Fibroblast of the conjunctiva (primary cell): Measurements from ENCODE around the gene LAMTOR1.

Experiments
- DNase-seq: peaks from one replicate; pipeline ENCODE4 v3.0.0-alpha.2; 2010; ENCODE audit warnings: low read depth

Gene LAMTOR1

GRCh38 chr11:72081184-72081644, 21.9 kb downstream of the LAMTOR1 start:
- no peak for DNase-seq

- DNase-seq: peak; percentile 100
Observed at GRCh38 chr11:72080326-72081183, 22.5 kb downstream of the LAMTOR1 start, which contains the start of the genes LRRC51 and NUMA1. TSS of gene LRRC51 (plus strand) at chr11:72080850. CDS start at chr11:72089084, 8,234 bp downstream. TSS of gene NUMA1 (minus strand) at chr11:72080542. CDS start at chr11:72035943, 44,599 bp downstream.

- DNase-seq: no peak
Observed at GRCh38 chr11:72079819-72080325, 23.2 kb downstream of the LAMTOR1 start.

- DNase-seq: no peak
Observed at GRCh38 chr11:72078477-72078876, 24.6 kb downstream of the LAMTOR1 start.

GRCh38 chr11:72075756-72076155, 27.3 kb downstream of the LAMTOR1 start:
- DNase-seq: no peak

- DNase-seq: no peak
Observed at GRCh38 chr11:72075109-72075508, 28.0 kb downstream of the LAMTOR1 start.

GRCh38 chr11:72072348-72072747, 30.7 kb downstream of the LAMTOR1 start:
- peak; percentile 48 for DNase-seq

GRCh38 chr11:72070491-72070890, 32.6 kb downstream of the LAMTOR1 start:
- DNase-seq: no peak

- DNase-seq: peak; percentile 82
Observed at GRCh38 chr11:72069787-72070251, 33.3 kb downstream of the LAMTOR1 start.

GRCh38 chr11:72069200-72069599, 33.9 kb downstream of the LAMTOR1 start:
- no peak for DNase-seq

GRCh38 chr11:72067676-72068075, 35.4 kb downstream of the LAMTOR1 start:
- DNase-seq: no peak

GRCh38 chr11:72067266-72067665, 35.8 kb downstream of the LAMTOR1 start:
- DNase-seq: no peak

- no peak for DNase-seq
Observed at GRCh38 chr11:72066855-72067254, 36.2 kb downstream of the LAMTOR1 start.

- DNase-seq: no peak
Observed at GRCh38 chr11:72061739-72062396, 41.2 kb downstream of the LAMTOR1 start.

- DNase-seq: no peak
Observed at GRCh38 chr11:72058416-72059034, 44.6 kb downstream of the LAMTOR1 start.

- DNase-seq: no peak
Observed at GRCh38 chr11:72048766-72049460, 54.2 kb downstream of the LAMTOR1 start.
